A673 (cell line): ENCODE data around the gene BNC2. TPM values are rescaled to one million over a fixed set of nuclear protein-coding genes. Genes with fewer than 3 reads are reported as not detected.

Source experiments
- BruUV-seq: library from RNA; stranded (reverse); fragments of 400-500 nt; replicated peaks from 2 replicates; lab custom pipeline; 2021; lab: Mats Ljungman, UMichigan
- CTCF ChIA-PET: fragments of 300-600 bp; sonication (Branson Sonifier 250); formaldehyde crosslinking; loops from one replicate; lab custom pipeline; 2022; ENCODE audit warnings: antibody characterized with exemption; lab: Charles Lee
- POLR2A ChIA-PET: fragments of 300-600 bp; sonication (Branson Sonifier 250); formaldehyde crosslinking; loops from one replicate; lab custom pipeline; 2022; ENCODE audit warnings: antibody characterized with exemption; ENCODE audit not compliant: low non-redundant PET; lab: Charles Lee
- DNase-seq: peaks from one replicate; pipeline ENCODE4 v3.0.0-alpha.2; 2015; ENCODE audit warnings: low spot score
- H3K27ac ChIP-seq: fragments of 200-600 bp; sonication (generic); 2 replicates; pipeline ENCODE4 v1.5.1; 2016; ENCODE audit warnings: mixed run types, low read depth, mild to moderate bottlenecking, mixed read lengths, antibody characterized with exemption, low read length; ENCODE audit not compliant: poor library complexity, severe bottlenecking
- H3K27me3 ChIP-seq: fragments of 200-600 bp; sonication (generic); replicated peaks from 2 replicates; pipeline ENCODE4 v1.6.1; 2017; ENCODE audit warnings: mixed run types, low read depth, mild to moderate bottlenecking, mixed read lengths, antibody characterized with exemption, low read length; ENCODE audit not compliant: insufficient read depth, poor library complexity
- H3K36me3 ChIP-seq: fragments of 200-600 bp; sonication (generic); 2 replicates; pipeline ENCODE4 v1.6.1; 2016; ENCODE audit warnings: mixed run types, mild to moderate bottlenecking, mixed read lengths, antibody characterized with exemption, low read length; ENCODE audit not compliant: insufficient read depth, poor library complexity, severe bottlenecking
- H3K4me1 ChIP-seq: fragments of 200-600 bp; sonication (generic); 2 replicates; pipeline ENCODE4 v1.6.1; 2017; ENCODE audit warnings: mixed run types, mild to moderate bottlenecking, mixed read lengths, antibody characterized with exemption, low read length; ENCODE audit not compliant: insufficient read depth, poor library complexity, severe bottlenecking
- H3K4me3 ChIP-seq: fragments of 200-600 bp; sonication (generic); 2 replicates; pipeline ENCODE4 v1.5.1; 2016; ENCODE audit warnings: low read depth, mixed run types, mild to moderate bottlenecking, mixed read lengths, low read length; ENCODE audit not compliant: poor library complexity, severe bottlenecking
- H3K9me3 ChIP-seq: fragments of 200-600 bp; sonication (generic); 2 replicates; pipeline ENCODE4 v1.6.1; 2016; ENCODE audit warnings: mixed run types, low read depth, mild to moderate bottlenecking, mixed read lengths, antibody characterized with exemption, low read length; ENCODE audit not compliant: poor library complexity, severe bottlenecking
- CTCF ChIP-seq: fragments of 300-800, 200-600 bp; sonication (generic); conservative IDR thresholded peaks from 2 replicates; pipeline ENCODE4 v1.5.1; 2017; ENCODE audit warnings: low read depth, mild to moderate bottlenecking, antibody characterized with exemption, low read length, moderate library complexity, mixed read lengths
- EZH2 ChIP-seq: fragments of 200-600 bp; sonication (generic); IDR thresholded peaks from 2 replicates; pipeline ENCODE4 v1.6.1; 2017; ENCODE audit warnings: borderline replicate concordance, low read depth, mild to moderate bottlenecking, mixed read lengths, antibody characterized with exemption, low read length; ENCODE audit not compliant: poor library complexity, severe bottlenecking
- intact Hi-C: fragments of 100-400 bp; cut with micrococcal nuclease; formaldehyde crosslinking; loops from one replicate; pipeline ENCODE4 v1.10.0; 2022; ENCODE audit not compliant: unreplicated experiment
- total RNA-seq: library from RNA; stranded (reverse); gene quantifications from 2 replicates; pipeline ENCODE4 v1.2.3, GENCODE V29; 2021

Gene BNC2
- total RNA-seq, 1 experiment from 2014 or later: 0.45 TPM

GRCh38 chr9:16846986-16847385, 23.5 kb downstream of the BNC2 start:
- H3K36me3 ChIP-seq: no peaks in the 10 kb centered on the region
- H3K27me3 ChIP-seq: no peaks in the 10 kb centered on the region
- H3K27ac ChIP-seq: no peak overlapping the region
- TF ChIP-seq EZH2 (no peak), CTCF (no peak)
- intact Hi-C loops: no loop called here
- DNase-seq: no peak
- no TSS peak for BruUV-seq
- no peaks in the 10 kb centered on the region for H3K9me3 ChIP-seq
- no peak overlapping the region for H3K4me3 ChIP-seq
- H3K4me1 ChIP-seq: no peaks in the 10 kb centered on the region
- ChIA-PET CTCF (no interaction called here), POLR2A (no interaction called here)

GRCh38 chr9:16846367-16846766, 24.1 kb downstream of the BNC2 start:
- no TSS peak for BruUV-seq
- no peak for DNase-seq
- H3K4me1 ChIP-seq: no peaks in the 10 kb centered on the region

GRCh38 chr9:16834817-16835216, 35.7 kb downstream of the BNC2 start:
- BruUV-seq: no TSS peak
- intact Hi-C loops: no loop called here

More at GRCh38 chr9:16846367-16846766, 24.1 kb downstream of the BNC2 start:
- ChIA-PET CTCF (no interaction called here), POLR2A (no interaction called here)
- Histone ChIP-seq H3K27me3 (no peaks in the 10 kb centered on the region), H3K27ac (no peak overlapping the region), H3K4me3 (no peak overlapping the region), H3K9me3 (no peaks in the 10 kb centered on the region), H3K36me3 (no peaks in the 10 kb centered on the region)
- no peak for TF ChIP-seq EZH2
- no peak for TF ChIP-seq CTCF
- intact Hi-C loops: no loop called here

More at GRCh38 chr9:16834817-16835216, 35.7 kb downstream of the BNC2 start:
- no peak for DNase-seq
- Histone ChIP-seq H3K9me3 (no peaks in the 10 kb centered on the region), H3K36me3 (no peaks in the 10 kb centered on the region), H3K4me3 (no peak overlapping the region), H3K4me1 (no peaks in the 10 kb centered on the region), H3K27ac (no peak overlapping the region), H3K27me3 (no peaks in the 10 kb centered on the region)
- POLR2A ChIA-PET: no interaction called here
- CTCF ChIA-PET: no interaction called here
- no peak for TF ChIP-seq EZH2
- TF ChIP-seq CTCF: no peak
